OCI-M1 (cell line): ENCODE data around the gene DNAH5.
"Not testable (repeated sequence)": the region's sequence is repeated elsewhere in the genome, so short reads cannot be mapped to it uniquely, and the experiment has no call there.

Experiments used
- DNase-seq: peaks from one replicate; lab custom pipeline; 2025; lab: John Stamatoyannopoulos, UW

The DNAH5 gene, protein sequence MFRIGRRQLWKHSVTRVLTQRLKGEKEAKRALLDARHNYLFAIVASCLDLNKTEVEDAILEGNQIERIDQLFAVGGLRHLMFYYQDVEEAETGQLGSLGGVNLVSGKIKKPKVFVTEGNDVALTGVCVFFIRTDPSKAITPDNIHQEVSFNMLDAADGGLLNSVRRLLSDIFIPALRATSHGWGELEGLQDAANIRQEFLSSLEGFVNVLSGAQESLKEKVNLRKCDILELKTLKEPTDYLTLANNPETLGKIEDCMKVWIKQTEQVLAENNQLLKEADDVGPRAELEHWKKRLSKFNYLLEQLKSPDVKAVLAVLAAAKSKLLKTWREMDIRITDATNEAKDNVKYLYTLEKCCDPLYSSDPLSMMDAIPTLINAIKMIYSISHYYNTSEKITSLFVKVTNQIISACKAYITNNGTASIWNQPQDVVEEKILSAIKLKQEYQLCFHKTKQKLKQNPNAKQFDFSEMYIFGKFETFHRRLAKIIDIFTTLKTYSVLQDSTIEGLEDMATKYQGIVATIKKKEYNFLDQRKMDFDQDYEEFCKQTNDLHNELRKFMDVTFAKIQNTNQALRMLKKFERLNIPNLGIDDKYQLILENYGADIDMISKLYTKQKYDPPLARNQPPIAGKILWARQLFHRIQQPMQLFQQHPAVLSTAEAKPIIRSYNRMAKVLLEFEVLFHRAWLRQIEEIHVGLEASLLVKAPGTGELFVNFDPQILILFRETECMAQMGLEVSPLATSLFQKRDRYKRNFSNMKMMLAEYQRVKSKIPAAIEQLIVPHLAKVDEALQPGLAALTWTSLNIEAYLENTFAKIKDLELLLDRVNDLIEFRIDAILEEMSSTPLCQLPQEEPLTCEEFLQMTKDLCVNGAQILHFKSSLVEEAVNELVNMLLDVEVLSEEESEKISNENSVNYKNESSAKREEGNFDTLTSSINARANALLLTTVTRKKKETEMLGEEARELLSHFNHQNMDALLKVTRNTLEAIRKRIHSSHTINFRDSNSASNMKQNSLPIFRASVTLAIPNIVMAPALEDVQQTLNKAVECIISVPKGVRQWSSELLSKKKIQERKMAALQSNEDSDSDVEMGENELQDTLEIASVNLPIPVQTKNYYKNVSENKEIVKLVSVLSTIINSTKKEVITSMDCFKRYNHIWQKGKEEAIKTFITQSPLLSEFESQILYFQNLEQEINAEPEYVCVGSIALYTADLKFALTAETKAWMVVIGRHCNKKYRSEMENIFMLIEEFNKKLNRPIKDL (N-terminal part only)

DNA sequence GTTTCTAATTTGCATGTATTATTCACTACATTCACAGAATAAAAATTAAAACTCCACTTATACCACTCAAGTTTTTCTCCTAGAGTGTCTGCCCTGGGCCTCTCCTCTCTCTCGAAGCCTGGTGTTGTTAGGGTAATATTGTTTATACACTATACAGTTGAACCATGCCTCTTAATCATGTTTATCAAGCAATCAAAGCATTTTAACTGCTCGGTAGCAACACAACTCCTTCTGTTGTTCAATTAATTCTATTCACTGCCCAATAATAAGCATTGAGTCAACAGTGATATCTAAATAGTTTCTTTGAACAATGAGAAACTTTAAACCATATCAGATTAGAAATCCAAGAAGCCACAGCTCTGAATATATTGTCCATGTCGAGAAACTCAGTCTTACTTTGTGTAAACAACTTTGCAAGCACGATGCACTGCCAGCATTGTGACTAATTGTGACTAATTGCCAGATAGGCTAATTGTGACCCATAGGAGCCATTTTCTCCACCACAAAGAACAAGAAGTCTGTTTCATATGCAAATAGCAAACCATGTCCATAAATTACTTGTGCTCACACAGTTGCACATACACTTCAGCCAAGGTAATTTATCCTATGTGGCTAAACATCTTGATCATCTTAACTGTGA is at the start of gene DNAH5:
TSS of gene DNAH5 (minus strand) at position 129 of the 640 bp plus-strand sequence. CDS start 250 bp downstream, outside the sequence.
- no peak for DNase-seq

DNA sequence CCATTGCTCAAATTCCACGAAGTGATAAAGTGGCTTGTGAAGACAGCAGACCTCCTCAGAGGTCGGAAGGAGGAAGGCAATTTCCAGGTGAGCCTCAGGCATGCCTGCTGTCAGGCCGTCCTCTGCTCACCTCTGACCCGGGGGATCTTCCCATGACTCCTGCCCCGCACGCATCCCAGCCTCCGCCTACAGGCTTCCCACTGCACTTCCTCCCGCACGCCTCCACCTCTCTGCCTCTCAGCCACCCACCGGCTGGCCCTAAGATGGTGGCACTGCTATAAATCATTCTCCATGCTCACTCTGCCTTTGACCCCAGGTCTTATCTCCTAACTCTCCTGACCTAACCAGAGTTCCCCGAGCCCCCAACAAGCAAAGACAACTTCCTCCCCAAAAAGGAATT is 49.4 kb upstream of the DNAH5 start:
- DNase-seq: no peak

GRCh38 chr5:13992795-13993194 is 48.3 kb upstream of the DNAH5 start:
- no peak for DNase-seq

DNA sequence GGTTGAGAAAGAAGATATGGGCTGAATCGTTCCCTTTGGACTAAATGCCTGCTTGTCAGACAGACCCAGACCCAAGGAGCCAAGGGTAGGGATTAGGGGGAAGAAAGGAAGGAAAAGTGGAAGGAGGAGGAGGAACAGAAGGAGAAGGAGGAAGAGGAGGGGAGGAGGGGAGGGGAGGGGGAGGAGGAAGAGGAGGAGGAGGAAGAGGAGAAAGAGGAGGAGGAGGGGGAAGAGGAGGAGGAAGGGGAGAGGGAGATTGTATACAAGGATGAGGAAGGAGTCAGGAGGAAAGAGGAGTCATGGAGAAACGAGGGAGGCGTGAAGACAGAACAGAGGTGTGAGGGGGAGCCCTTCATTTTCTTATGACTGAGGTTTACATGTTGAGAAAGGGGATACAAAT is 46.9 kb upstream of the DNAH5 start:
- no peak for DNase-seq

GRCh38 chr5:13990896-13991295 is 46.4 kb upstream of the DNAH5 start:
- no peak for DNase-seq

DNA sequence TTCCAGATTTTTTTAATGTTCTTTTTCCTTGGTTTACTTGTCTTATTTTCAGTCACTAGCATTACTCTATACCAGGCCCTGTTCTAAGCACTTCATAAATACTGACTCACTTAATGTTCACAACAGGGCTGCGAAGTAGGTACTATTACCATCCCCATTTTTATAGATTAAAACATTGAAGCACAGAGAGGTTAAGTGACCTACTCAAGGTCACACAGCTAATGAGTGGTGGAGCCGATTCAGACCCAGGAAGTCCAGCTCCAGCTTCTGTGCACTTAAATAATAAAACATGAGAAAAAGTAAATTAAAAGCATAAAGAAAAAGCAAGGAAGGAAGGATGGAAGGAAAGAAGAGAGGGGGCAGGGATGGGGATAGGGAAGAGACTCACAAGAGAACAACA is 45.3 kb upstream of the DNAH5 start:
- DNase-seq: no peak

DNA sequence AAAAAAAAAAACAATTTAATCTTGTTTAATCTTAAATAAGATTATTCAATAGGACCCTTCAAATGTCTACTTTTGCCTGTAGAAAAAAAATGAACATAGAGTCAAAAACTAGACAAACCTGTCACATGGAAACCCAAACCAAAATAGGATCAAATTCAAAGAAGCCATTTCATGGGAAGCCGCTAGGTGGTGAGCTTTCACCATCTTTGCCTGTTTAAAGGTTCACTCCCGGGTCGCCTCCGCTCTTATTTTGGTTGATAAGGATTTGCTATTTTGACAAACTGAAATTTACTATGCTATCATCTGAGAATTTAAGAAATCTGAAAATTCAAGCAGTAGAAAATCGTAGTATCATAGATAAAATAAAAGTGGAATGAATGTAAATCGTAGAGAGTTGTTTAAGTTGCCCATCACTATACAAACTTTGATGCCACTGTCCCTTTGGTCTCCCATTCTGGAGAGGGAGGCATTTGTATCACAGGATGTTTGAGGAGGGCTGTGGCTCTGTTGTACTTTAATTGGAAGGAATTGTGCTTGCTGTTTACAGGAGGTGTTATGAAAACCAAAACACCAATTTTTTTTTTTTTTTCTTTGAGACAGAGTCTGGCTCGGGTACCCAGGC is 43.5 kb upstream of the DNAH5 start:
- DNase-seq: peak; percentile 59

- no peak for DNase-seq
Measured at GRCh38 chr5:13985731-13986418, 41.4 kb upstream of the DNAH5 start.

GRCh38 chr5:13984888-13985287 is 40.4 kb upstream of the DNAH5 start:
- DNase-seq: not testable (repeated sequence)

DNA sequence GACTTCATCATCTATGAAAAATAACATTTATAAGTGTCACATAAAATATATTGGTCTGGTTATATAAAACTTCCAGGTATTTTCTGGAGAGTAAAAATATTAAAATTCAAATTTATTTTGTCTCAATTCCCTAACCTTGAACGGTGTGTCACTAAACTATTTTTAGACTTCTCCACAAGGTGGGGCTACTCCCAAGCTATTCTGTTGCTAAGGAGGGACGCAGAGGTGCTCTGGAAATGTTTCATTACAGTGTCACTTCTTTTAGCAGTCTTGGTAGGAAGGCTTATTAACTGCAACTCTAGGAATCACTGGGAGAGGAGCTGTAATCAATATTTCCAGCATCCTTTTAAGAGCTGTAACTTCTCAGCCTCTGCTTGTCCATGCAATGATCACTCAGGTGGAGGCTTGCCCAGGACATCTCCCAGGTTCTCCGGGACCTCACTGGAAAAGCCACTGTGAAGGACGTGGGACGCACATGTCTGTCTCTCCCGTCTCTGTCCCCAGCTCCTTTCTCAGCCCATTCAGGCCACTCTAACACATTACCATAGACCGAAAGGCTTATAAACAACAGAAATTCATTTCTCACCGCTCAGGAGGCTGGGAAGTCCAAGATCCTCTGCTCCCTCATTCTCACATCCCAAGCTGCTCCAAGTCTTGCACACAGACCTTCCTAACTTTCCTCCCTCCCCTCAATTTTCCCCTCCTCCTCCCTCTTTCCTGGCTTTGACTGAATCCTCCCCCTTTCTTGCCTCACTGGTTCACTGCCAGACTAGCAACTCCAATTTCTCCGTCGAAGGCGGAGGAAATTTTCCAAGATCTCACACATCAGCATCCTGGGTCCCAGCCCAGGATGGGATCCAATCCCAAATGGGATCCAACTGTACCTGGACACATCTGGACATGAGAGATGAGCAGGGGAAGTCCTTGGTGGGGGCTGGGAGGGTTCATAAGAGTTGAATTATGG is 32.7 kb upstream of the DNAH5 start:
- peak; percentile 19 for DNase-seq

DNA sequence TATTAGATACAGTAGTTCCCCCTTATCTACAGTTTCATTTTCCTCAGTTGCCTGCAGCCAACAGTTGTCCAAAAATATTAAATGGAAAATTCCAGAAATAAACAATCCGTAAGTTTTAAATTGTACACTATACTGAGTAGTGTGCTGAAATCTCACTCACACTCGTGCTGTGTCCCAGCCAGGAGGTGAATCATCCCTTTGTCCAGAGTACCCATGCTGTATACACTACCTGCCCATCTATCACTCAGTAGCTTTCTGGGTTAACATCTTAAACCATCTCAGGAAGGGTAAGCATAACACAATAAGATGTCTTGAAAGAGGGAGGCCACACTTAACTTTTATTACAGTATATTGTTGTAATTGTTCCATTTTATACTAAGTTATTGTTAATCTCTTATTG is 31.7 kb upstream of the DNAH5 start:
- no peak for DNase-seq

- DNase-seq: no peak
Measured at GRCh38 chr5:13975246-13975645, 30.8 kb upstream of the DNAH5 start.

GRCh38 chr5:13973724-13974123 is 29.2 kb upstream of the DNAH5 start:
- DNase-seq: no peak

DNA sequence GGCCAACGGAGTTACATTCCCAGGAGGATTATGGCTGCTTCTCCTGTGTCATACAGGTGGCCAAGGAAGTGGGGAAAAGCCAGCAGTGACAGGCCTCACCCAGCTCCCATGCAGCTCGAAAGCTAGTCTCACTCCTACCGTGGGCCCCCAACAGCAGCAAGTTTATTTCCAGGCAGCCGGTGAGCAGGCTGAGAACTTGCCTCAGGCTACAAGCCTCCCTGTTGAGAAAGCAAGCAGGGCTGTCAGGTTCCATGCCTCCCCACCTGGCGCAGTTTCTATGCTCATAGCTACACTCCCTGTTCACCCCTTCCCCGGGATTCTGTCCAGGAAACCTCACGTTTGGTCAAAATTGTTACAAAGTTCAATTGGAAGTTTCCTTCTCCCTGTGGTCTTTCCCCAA is 27.5 kb upstream of the DNAH5 start:
- DNase-seq: no peak

- DNase-seq: peak; percentile 67
Measured at GRCh38 chr5:13957032-13957645, 12.7 kb upstream of the DNAH5 start.

GRCh38 chr5:13956471-13956870 is 12.0 kb upstream of the DNAH5 start:
- DNase-seq: no peak

DNA sequence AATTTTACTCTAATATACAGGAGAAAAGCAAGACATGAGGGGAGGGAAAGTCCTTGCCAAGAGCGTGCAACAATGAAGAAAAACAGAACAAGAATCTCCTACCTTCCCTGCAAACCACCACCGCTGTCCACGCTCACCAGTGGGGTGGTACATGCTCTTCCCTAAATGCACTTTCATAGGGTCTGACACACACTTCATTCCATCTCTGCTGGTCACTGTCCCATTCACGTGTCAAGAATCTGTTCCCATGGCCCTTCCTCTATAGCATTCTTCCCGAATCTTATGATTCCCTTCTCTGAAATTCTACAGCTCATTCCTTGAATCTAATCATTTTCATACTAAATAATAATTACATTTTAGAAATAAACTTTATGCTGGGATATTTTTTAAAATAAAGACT is 11.4 kb upstream of the DNAH5 start:
- no peak for DNase-seq

DNA sequence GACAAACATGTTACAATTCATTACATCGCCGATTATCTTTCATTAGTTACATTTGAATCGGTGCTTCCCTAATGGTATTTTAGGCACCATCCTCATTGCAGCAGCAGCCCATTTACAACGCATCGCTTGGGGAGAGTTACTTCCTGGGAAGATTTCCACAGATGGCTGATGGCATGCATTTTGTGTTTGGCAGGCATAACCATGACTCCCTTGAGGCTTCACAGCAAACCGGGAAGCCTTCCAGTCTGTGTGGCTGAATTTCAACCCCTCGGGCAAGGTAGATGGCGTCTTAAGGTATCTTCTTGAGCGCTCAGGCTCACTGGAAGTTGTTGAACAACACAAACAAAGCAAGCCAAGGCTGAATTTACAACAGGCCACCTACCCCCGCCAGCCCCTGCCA is 1.6 kb upstream of the DNAH5 start:
- no peak for DNase-seq

DNA sequence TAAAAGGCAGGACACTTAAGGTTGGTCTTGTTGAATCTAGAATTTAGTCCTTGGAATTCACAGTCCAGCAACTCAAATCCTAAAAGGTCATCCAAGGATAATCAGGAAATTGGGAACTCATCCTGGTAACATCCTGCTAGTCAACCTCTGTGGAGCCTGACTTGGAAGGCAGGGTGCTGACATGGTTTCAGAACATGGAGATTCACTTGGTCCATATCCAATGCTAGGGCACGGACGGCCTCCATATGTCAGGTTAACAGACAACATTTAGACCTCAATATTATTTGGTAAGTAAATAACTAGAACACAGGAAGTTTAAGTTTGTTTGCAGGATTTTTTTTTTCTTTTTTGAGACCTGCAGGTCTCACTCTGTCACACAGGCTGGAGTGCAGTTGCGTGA is 783 bp upstream of the DNAH5 start:
- no peak for DNase-seq
